Natural killer cell (primary cell): ENCODE measurements around the gene RXFP4. TPM values are rescaled to one million over a fixed set of nuclear protein-coding genes. Genes with fewer than 3 reads are reported as not detected.

Source experiments
- ATAC-seq, 3 donors: fragments of 150-1000 bp in 2 of 3; fragments of 200-7000 bp in 1 of 3; cut with Tn5 transposase; 1 replicate in 1 of 3; 2 replicates in 2 of 3; pipeline ENCODE4 v1.10.0; 2021; ENCODE audit warnings: mild to moderate bottlenecking in 2 of 3, moderate library complexity in 2 of 3
- DNase-seq, 2 donors: peaks; one replicate each; pipeline versions ENCODE4 v3.0.0 to v3.0.0-alpha.2; 2013 to 2021; ENCODE audit warnings: mixed read lengths in 1 of 2
- H3K27ac ChIP-seq: one replicate; pipeline ENCODE4 v1.5.1; 2013; ENCODE audit warnings: mild to moderate bottlenecking, low read length
- H3K27me3 ChIP-seq: one replicate; pipeline ENCODE4 v1.6.1; 2013; ENCODE audit warnings: low read length; ENCODE audit not compliant: control insufficient read depth, insufficient read depth
- H3K36me3 ChIP-seq: one replicate; pipeline ENCODE4 v1.6.1; 2013; ENCODE audit warnings: low read length; ENCODE audit not compliant: control insufficient read depth, insufficient read depth
- H3K4me1 ChIP-seq: one replicate; pipeline ENCODE4 v1.6.1; 2013; ENCODE audit warnings: low read length; ENCODE audit not compliant: control insufficient read depth, insufficient read depth
- H3K4me3 ChIP-seq: one replicate; pipeline ENCODE4 v1.5.1; 2013; ENCODE audit warnings: low read length
- H3K9me3 ChIP-seq: one replicate; pipeline ENCODE4 v1.6.1; 2013; ENCODE audit warnings: low read length; ENCODE audit not compliant: control insufficient read depth, insufficient read depth
- H3K27ac Mint-ChIP-seq, 2 donors: one replicate each; pipeline ENCODE4 v1.8.0; 2022; ENCODE audit warnings: mild to moderate bottlenecking in 2 of 2, mixed read lengths in 2 of 2, moderate library complexity in 1 of 2
- H3K27me3 Mint-ChIP-seq, 2 donors: one replicate each; pipeline ENCODE4 v1.8.0; 2022; ENCODE audit warnings: low read depth in 2 of 2, mixed read lengths in 2 of 2
- H3K36me3 Mint-ChIP-seq: one replicate; pipeline ENCODE4 v1.8.0; 2022; ENCODE audit warnings: mixed read lengths
- H3K4me1 Mint-ChIP-seq, 2 donors: one replicate each; pipeline ENCODE4 v1.8.0; 2022; ENCODE audit warnings: mixed read lengths in 2 of 2
- H3K4me3 Mint-ChIP-seq: one replicate; pipeline ENCODE4 v1.8.0; 2022; ENCODE audit warnings: mild to moderate bottlenecking, moderate library complexity, mixed read lengths
- H3K9me3 Mint-ChIP-seq, 2 donors: one replicate each; pipeline ENCODE4 v1.8.0; 2022; ENCODE audit warnings: mixed read lengths in 2 of 2
- WGBS: methylation state at CpG from one replicate; pipeline ENCODE4 v1.1.7; 2013; ENCODE audit warnings: missing lambda C conversion rate; ENCODE audit not compliant: insufficient coverage; 5-methylcytosine and 5-hydroxymethylcytosine counted together
- intact Hi-C: fragments of 100-400 bp; cut with micrococcal nuclease; formaldehyde crosslinking; loops from one replicate; pipeline ENCODE4 v1.14.2; 2022
- total RNA-seq, 4 donors: library from RNA; stranded (reverse); fragments of 120-200 nt in 1 of 4; gene quantifications; one replicate each; pipeline versions ENCODE4 v1.2.3 to v1.2.4, GENCODE V29; 2013 to 2022
- TF ChIP-seq, protein P1 (sequence below): fragments of 200-600 bp; IDR thresholded peaks from one replicate; pipeline ENCODE4 v1.8.0; 2022; ENCODE audit warnings: antibody characterized with exemption

The RXFP4 gene
- total RNA-seq, 3 donors from 2014 or later (not counting 1 experiment from before 2014, with no cell fraction given): not detected

DNA sequence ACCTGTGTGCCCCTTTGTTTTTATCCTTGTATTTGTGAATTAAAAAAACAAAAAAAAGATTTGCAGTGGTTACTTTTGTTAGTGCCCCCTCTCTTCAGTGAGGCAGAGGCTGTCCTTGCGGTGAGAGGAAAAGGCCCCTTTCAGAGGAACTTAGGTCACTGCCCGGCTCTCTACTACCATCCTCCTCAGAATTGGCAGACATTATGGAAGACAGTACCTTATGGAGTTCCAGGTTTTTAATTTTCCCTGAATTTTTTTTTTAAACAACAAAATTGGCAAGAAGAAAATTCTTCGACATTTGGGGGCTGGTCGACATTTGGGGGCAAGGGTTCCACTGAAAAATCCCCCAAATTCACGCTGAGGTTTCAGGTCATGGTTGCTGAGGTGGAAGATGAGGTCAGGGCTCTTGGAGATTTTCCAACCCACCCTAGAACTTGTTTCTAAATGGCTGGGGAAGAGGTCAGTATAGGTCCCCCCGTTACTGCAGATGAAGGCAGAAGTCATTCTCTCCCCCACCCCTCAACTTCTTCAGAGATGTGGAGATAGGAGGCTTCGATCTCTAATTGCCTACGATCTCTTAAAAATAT, 5.3 kb downstream of the RXFP4 start:
- Histone ChIP-seq H3K4me1 (peaks cover 54% of the 10 kb centered on the region), H3K36me3 (peaks cover 44% of the 10 kb centered on the region), H3K4me3 (no peak overlapping the region), H3K27ac (peak overlapping the region; percentile 75), H3K27me3 (no peaks in the 10 kb centered on the region), H3K9me3 (no peaks in the 10 kb centered on the region)
- H3K4me1 Mint-ChIP-seq: peaks cover 21 to 32% of the 10 kb centered on the region in 2 donors
- peak overlapping the region; percentile 61 for H3K4me3 Mint-ChIP-seq
- intact Hi-C loops: no loop called here
- no peaks in the 10 kb centered on the region for H3K9me3 Mint-ChIP-seq
- peaks cover 8% of the 10 kb centered on the region for H3K36me3 Mint-ChIP-seq
- H3K27ac Mint-ChIP-seq: peak overlapping the region; percentile 91 to 98
- 69% methylated on average over 3 of the region's 8 CpGs for WGBS
- H3K27me3 Mint-ChIP-seq: no peaks in the 10 kb centered on the region
- TF ChIP-seq, protein P1, sequence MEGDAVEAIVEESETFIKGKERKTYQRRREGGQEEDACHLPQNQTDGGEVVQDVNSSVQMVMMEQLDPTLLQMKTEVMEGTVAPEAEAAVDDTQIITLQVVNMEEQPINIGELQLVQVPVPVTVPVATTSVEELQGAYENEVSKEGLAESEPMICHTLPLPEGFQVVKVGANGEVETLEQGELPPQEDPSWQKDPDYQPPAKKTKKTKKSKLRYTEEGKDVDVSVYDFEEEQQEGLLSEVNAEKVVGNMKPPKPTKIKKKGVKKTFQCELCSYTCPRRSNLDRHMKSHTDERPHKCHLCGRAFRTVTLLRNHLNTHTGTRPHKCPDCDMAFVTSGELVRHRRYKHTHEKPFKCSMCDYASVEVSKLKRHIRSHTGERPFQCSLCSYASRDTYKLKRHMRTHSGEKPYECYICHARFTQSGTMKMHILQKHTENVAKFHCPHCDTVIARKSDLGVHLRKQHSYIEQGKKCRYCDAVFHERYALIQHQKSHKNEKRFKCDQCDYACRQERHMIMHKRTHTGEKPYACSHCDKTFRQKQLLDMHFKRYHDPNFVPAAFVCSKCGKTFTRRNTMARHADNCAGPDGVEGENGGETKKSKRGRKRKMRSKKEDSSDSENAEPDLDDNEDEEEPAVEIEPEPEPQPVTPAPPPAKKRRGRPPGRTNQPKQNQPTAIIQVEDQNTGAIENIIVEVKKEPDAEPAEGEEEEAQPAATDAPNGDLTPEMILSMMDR: no peak
- ATAC-seq (no peak), DNase-seq (peak in 1 of 2 donors; percentile 27)

DNA sequence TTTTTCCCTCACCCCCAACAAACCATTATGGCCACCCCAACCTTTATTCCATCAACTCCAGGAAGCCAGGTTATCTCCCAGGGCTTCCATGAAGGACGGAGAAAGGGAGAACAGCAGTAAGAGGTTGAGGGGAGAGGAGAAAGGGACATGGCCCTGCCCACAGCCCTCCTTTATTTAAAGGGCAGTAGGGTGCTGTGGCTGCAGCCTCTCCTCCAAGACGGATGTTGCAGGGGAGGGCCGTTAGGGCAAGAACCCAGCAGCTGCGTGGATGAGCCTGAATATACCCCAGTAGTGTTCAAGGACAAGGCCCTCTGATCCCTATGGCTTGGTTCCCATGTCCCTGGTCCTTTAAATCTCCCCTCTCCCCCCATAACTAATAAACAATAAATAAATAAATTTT, 5.9 kb downstream of the RXFP4 start:
- TF ChIP-seq, protein P1: no peak
- no peaks in the 10 kb centered on the region for H3K27me3 ChIP-seq
- WGBS: 82% methylated on average over 4 of the region's 4 CpGs
- Mint-ChIP-seq H3K36me3 (peaks cover 8% of the 10 kb centered on the region), H3K4me3 (no peak overlapping the region), H3K4me1 (peaks cover 15 to 27% of the 10 kb centered on the region in 2 donors), H3K27me3 (no peaks in the 10 kb centered on the region), H3K27ac (peak overlapping the region; percentile 91 to 98), H3K9me3 (no peaks in the 10 kb centered on the region)
- no peak for ATAC-seq
- DNase-seq: no peak
- H3K27ac ChIP-seq: peak overlapping the region; percentile 75
- H3K36me3 ChIP-seq: peaks cover 50% of the 10 kb centered on the region
- no peaks in the 10 kb centered on the region for H3K9me3 ChIP-seq
- H3K4me1 ChIP-seq: peaks cover 49% of the 10 kb centered on the region
- intact Hi-C loops: no loop called here
- no peak overlapping the region for H3K4me3 ChIP-seq

DNA sequence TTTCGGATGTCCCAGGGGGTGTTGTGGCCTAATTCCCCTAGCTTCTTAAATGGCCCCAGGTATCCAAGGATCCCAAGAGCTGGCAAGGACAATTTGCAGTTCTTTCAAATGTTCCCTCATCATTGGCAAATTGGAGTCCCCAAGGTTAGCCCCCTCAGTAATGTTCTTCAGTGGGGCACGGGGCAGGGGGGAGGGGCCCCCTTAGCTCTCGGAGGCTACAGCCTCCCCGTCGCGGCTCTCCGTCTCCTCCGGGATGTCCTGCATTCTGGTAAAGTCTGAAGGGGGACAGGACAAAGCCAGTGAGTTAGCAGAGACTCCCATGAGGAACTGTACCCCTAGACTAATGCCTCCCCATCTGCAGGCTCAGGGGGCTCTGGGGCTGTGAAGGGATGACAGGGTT, 6.3 kb downstream of the RXFP4 start:
- H3K36me3 ChIP-seq: peaks cover 54% of the 10 kb centered on the region
- ATAC-seq (no peak), DNase-seq (no peak)
- intact Hi-C loops: no loop called here
- Mint-ChIP-seq H3K4me1 (peaks cover 15 to 24% of the 10 kb centered on the region in 2 donors), H3K4me3 (no peak overlapping the region), H3K27ac (peak overlapping the region; percentile 91 to 98), H3K9me3 (no peaks in the 10 kb centered on the region), H3K36me3 (peaks cover 8% of the 10 kb centered on the region), H3K27me3 (no peaks in the 10 kb centered on the region)
- peaks cover 44% of the 10 kb centered on the region for H3K4me1 ChIP-seq
- no peak overlapping the region for H3K4me3 ChIP-seq
- H3K27me3 ChIP-seq: no peaks in the 10 kb centered on the region
- WGBS: 96% methylated on average over 8 of the region's 8 CpGs
- H3K27ac ChIP-seq: no peak overlapping the region
- no peaks in the 10 kb centered on the region for H3K9me3 ChIP-seq
- TF ChIP-seq, protein P1: no peak

DNA sequence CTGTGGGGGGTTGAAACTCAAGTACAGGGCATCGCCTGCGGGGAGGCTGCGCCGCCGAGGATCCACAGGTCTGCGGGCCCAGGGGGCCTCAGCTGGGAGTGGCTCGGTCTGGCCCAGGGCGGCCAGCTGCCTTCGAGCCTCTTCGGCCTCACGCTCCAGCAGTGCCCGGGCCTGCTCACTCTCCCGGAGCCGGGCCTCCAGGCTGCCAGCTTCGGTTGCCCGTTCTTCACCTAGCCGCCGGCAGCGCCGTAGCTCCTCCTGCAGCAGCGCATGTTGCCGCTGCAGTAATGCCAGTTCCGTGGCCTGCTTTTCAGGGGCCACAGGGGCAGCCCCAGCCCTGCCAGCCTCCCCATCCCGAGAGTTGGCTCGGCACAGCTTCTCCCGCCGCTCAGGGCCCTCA, 9.4 kb downstream of the RXFP4 start:
- ATAC-seq (no peak), DNase-seq (no peak)
- intact Hi-C loops: no loop called here
- H3K4me1 Mint-ChIP-seq: peaks cover 14% of the 10 kb centered on the region in 2 donors
- no peaks in the 10 kb centered on the region for H3K9me3 ChIP-seq
- H3K27me3 ChIP-seq: no peaks in the 10 kb centered on the region
- H3K27ac Mint-ChIP-seq: peak overlapping the region in 1 of 2 donors; percentile 31
- H3K4me3 Mint-ChIP-seq: no peak overlapping the region
- TF ChIP-seq, protein P1: no peak
- H3K27ac ChIP-seq: no peak overlapping the region
- H3K36me3 ChIP-seq: peaks cover 82% of the 10 kb centered on the region
- peaks cover 16% of the 10 kb centered on the region for H3K36me3 Mint-ChIP-seq
- H3K9me3 Mint-ChIP-seq: no peaks in the 10 kb centered on the region
- 97% methylated on average over 27 of the region's 27 CpGs for WGBS
- no peak overlapping the region for H3K4me3 ChIP-seq
- H3K27me3 Mint-ChIP-seq: no peaks in the 10 kb centered on the region
- H3K4me1 ChIP-seq: peaks cover 18% of the 10 kb centered on the region
